ENCODE results near the gene SLCO2A1. TPM values are rescaled to one million over a fixed set of nuclear protein-coding genes. Genes with fewer than 3 reads are reported as not detected.

The SLCO2A1 gene
- total and polyA plus RNA-seq, 3 donors from 2014 or later, result 2.2 to 5.3 (median 2.5) TPM

DNA sequence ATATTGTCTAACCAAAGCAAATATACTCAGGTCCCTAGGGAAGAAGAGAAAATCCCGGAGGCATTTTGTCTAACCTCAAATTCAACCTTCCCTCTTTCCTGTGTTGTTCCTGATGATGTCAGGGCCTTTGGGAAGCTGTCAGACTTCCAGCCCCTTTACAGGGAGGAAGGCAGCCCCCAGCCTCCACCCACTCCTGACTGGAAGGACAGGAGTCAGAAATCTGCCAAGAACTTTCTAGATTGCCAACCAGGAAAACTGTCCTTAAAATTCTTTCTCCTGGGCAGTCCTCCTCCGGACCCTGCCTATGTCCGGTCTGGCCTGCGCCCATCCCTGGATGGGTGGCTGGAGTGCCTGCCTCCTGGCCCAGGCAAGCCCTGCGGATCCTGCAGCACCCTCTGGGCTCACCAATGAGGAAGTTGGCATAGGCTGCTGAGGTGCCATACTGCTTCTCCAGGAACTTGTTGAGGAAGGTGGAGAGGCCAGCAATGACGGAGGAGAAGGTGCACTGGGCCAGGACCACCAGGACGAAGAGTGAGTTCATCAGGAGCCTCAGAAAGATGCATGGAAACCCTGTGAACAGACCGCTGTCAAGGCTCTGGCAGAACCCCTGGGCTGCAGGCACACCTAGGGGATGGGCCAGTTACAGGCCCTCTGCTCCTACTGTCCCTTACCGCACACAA is 81.5 kb downstream of the SLCO2A1 start:
- intact Hi-C loops (cut with DNase I; ENCODE audit: low total_unique reads), result no loop called here
- H3K4me1 ChIP-seq, result peaks cover 12% of the 10 kb centered on the region
- TF ChIP-seq POLR2A (IDR thresholded peaks at IDR 0.05), result no peak
- TF ChIP-seq, protein P1, sequence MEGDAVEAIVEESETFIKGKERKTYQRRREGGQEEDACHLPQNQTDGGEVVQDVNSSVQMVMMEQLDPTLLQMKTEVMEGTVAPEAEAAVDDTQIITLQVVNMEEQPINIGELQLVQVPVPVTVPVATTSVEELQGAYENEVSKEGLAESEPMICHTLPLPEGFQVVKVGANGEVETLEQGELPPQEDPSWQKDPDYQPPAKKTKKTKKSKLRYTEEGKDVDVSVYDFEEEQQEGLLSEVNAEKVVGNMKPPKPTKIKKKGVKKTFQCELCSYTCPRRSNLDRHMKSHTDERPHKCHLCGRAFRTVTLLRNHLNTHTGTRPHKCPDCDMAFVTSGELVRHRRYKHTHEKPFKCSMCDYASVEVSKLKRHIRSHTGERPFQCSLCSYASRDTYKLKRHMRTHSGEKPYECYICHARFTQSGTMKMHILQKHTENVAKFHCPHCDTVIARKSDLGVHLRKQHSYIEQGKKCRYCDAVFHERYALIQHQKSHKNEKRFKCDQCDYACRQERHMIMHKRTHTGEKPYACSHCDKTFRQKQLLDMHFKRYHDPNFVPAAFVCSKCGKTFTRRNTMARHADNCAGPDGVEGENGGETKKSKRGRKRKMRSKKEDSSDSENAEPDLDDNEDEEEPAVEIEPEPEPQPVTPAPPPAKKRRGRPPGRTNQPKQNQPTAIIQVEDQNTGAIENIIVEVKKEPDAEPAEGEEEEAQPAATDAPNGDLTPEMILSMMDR (IDR thresholded peaks at IDR 0.05), result no peak
- H3K27me3 ChIP-seq, result no peaks in the 10 kb centered on the region
- H3K27ac ChIP-seq, result no peak overlapping the region
- no peaks in the 10 kb centered on the region for H3K36me3 ChIP-seq (ENCODE audit: low read depth, missing control alignments)
- 80 to 87% methylated on average over 7 to 9 of the region's 9 CpGs for WGBS, 2 donors
- no peak for DNase-seq
- no peak overlapping the region for H3K4me3 ChIP-seq
- H3K9me3 ChIP-seq, result no peaks in the 10 kb centered on the region

DNA sequence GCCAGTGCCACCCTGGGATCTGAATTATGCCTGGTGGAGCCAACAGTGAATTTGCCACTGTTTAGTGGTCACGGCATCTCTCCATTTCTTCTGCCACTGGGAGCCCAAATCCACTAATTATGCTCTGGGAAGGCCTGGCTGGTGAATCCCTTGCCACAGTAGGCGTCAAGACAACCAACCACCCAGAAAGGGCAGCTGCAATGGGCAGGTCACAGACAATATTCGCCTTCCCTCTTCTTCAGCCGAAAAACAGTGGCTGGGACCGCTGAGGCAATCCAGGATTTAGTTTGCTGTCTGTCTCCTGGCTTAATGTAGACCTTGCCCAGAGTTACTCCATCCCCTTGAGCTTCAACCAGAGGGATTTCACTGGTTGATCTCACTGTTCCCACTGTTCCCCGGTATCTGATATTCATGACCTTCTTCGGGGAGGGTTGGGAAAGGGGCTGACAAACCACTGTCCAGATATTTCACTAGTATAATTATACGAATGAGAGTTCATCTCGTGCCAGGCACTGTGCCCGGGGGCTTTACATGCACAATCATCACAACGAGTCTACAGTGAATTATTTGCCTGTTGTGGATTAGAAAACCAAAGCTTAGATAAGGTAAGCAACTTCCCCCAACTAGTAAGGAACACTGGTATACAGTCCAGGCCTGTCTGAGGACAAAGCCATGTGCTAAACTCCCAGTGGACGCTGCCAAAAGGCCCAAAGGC is 84.2 kb downstream of the SLCO2A1 start:
- 68 to 81% methylated on average over 11 to 12 of the region's 12 CpGs for WGBS, 2 donors
- DNase-seq, result no peak
- TF ChIP-seq, protein P1 (IDR thresholded peaks at IDR 0.05), result no peak
- no peak for TF ChIP-seq POLR2A (IDR thresholded peaks at IDR 0.05)
- H3K27ac ChIP-seq, result no peak overlapping the region
- H3K36me3 ChIP-seq (ENCODE audit: low read depth, missing control alignments), result no peaks in the 10 kb centered on the region
- intact Hi-C loops (cut with DNase I; ENCODE audit: low total_unique reads), result no loop called here
- peaks cover 12% of the 10 kb centered on the region for H3K4me1 ChIP-seq
- no peaks in the 10 kb centered on the region for H3K27me3 ChIP-seq
- no peak overlapping the region for H3K4me3 ChIP-seq
- no peaks in the 10 kb centered on the region for H3K9me3 ChIP-seq

DNA sequence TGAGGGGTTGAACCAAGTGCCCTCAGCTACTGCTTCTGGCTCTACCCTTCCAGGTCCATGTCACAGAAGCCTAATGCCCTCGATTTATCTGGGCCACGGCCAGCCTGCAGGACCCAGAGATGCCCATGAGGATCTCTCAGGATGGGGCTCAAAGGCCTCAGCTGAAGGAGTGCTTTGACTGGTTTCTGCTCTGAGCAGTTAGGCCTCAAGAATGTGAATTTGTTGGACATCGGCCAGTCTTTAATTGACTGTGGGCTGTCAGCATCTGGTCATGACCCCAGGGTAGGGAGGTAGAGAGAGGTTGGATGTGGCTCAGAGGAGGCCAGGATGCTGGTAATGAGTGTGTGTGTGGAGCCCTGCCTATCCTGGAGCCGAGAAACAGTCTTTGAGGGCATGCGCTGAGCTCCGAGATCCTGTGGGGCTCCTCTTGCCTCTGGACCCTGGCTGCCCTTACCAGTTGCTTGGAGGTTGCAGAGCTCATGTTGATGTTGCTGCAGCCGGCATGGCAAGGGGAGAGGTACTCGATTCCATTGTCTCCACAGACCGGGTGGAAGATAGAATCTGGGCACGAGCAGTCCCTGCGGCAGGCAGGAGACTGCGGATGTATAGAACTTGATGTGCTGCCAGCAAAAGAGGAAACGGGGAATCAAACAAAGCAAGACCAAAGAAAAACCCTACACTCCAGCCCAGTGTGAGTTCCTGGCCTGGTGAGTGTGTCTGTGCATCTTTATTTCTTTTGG is 84.9 kb downstream of the SLCO2A1 start:
- H3K36me3 ChIP-seq (ENCODE audit: low read depth, missing control alignments), result no peaks in the 10 kb centered on the region
- peaks cover 12% of the 10 kb centered on the region for H3K4me1 ChIP-seq
- no peak overlapping the region for H3K27ac ChIP-seq
- H3K27me3 ChIP-seq, result no peaks in the 10 kb centered on the region
- no peak for DNase-seq
- 59 to 61% methylated on average over 11 to 13 of the region's 13 CpGs for WGBS, 2 donors
- no peak overlapping the region for H3K4me3 ChIP-seq
- TF ChIP-seq POLR2A (IDR thresholded peaks at IDR 0.05), result no peak
- TF ChIP-seq, protein P1 (IDR thresholded peaks at IDR 0.05), result no peak
- no peaks in the 10 kb centered on the region for H3K9me3 ChIP-seq
- intact Hi-C loops (cut with DNase I; ENCODE audit: low total_unique reads), result no loop called here

DNA sequence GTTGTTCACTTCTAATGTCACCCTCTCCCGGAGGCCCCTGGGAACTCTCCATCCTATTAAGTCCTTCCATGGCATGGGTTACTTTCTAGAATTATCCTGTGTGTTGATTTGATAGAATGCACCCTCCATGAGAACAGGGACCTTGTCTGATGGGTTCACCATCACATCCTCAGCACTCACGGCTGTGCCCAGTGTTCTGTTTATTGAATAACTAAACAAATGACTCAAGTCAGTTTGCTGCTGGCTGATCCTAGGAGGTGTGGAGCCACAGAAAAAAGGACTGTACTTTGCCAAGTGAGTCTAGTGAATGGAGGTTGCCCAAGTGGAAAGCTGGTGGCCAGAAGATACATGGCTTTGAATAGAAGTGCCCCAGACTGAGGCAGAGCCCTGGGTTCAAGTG is 85.5 kb downstream of the SLCO2A1 start:
- intact Hi-C loops (cut with DNase I; ENCODE audit: low total_unique reads), result no loop called here
- 74 to 97% methylated on average over 2 of the region's 2 CpGs for WGBS, 2 donors
- no peaks in the 10 kb centered on the region for H3K36me3 ChIP-seq (ENCODE audit: low read depth, missing control alignments)
- H3K4me1 ChIP-seq, result peaks cover 12% of the 10 kb centered on the region
- no peaks in the 10 kb centered on the region for H3K27me3 ChIP-seq
- H3K9me3 ChIP-seq, result no peaks in the 10 kb centered on the region
- no peak overlapping the region for H3K27ac ChIP-seq
- DNase-seq, result no peak
- TF ChIP-seq POLR2A (IDR thresholded peaks at IDR 0.05), result no peak
- TF ChIP-seq, protein P1 (IDR thresholded peaks at IDR 0.05), result no peak
- no peak overlapping the region for H3K4me3 ChIP-seq

Measured in testis (tissue), 3 donors.